Inflammatory macrophage treated with lipopolysaccharide for 1 hour (primary cell): ENCODE measurements around the gene HAO1.

Experiments used
- DNase-seq, 2 donors: peaks; one replicate each; pipeline ENCODE4 v3.0.0-alpha.2; 2020 to 2022

Gene HAO1

DNA sequence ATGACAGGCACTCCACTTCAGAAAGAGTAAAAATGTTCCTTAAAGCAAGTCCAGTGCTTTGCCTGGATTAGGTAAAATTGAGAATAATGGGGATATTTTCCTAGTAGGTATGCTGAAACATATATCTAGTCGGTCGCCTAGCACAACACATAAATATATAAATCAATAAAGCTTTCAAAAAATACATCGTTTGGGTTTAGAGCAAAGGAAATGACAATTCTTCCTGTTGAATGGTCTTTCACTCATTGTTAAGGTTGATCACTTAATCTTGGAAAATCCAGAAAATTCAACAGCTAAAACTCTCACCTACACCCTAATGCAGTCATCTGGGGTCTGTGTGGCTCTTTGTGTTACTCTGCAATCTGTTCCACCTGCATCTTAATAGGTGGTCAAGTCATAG, 13.9 kb downstream of the HAO1 start:
- DNase-seq = no peak

DNA sequence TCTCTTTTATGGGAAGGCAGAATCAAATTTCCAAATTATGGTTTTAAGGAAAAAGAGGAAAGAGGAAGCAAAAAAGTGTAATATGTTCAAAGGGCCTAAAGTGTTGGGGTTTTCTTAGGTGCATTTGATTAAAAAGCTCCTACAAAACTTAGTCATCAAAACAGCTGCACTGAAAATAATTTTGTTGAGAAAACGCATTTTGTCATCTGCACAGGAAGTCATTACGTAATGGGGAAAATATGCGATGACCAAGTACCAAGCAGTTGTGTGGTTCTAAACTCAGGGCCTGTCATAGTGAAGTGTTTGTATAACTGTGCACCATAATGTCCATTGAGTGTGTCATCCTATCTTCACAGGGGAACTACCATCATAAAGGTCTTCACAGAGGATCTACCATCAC, 15.6 kb downstream of the HAO1 start:
- peak; percentile 79 to 84 for DNase-seq

DNA sequence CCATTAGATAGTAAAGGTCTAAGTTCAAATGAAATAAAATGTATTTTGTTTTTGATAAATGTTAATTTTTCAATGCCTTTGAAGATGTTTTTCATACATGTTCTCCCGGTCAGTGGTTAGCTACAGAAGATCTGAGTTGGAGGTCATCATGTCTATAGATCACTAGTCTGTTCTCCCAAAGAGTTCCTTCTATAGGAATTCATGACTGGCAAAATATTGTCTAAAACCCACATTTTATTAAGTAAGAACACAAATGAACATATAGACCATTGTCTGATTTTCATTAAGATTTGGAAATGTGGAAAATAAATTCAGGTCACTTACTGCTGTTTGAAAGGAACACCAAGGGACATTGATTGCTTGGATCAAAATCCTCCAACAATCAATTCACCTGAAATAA, 23.6 kb downstream of the HAO1 start:
- DNase-seq = no peak

DNA sequence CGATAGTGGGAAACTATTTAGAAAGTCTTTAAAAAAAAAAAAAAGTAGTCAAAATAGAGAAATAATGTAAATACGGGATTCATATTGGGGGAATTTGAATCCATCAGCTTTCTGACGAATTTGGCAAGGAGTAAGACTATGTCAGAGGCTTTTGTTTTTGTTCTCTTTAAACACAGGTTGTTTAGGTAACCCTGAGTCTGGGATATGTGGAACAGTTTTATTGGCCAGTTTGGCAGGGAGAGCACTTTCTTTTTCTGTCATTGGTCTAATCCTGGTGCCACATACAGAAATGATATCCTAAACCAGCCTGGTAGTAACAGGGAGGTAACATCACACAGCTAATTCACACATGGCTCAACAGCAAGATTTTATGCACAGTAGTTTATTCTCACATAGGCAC, 27.7 kb downstream of the HAO1 start:
- DNase-seq = no peak

DNA sequence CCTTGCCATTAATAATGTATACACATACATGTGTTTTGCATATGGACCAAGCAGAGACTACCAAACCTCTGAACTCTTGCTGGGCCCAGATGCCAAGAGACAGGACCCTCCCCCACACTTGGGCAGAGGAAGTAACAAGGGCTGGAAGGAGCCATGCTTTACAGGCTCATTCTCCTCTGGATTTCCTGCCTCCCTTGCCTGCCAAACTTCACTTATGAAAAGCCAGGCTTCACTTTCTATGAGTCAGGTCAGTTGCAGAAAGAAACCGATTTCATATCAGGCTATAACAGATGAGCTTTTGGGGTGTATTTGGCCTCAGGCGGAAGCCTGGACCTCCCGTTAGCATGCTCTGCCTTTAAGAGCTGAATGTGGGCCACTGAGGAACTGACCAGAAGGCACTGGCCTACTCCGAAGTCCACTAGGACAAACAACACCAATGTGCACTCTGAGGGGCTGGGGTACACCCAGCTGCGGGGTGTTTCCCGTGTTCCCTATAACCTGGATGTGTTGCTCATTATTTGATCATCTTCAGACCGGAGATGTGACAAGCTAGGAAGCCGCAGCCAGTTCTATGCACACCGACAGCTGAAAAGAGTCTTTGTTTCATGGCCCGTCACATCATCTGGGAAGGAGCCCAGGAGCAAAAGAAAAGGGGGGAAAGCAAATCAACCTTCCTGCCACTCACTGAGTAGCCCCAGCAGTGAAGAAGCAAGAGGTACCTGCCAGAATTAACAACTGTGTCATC, 28.5 kb downstream of the HAO1 start:
- DNase-seq = no peak

DNA sequence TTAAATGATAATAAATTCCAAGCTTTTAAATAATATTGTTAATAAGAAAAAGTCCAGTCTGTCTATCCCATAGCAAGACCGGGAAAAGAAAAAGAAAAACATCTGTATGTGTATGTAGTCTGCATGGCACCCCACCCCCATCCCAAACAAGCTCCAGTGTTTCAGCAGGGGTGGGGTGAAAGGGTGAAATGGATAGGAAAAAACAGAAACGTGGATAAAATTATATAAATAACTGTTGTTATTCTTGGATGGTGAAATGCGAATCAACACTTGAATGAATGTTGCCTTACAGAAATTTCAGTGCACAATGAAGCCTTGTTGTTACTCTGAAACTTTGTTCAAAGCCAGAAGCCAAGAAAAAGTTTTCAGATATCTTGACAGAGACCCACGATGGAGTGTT, 31.4 kb downstream of the HAO1 start:
- DNase-seq = no peak

DNA sequence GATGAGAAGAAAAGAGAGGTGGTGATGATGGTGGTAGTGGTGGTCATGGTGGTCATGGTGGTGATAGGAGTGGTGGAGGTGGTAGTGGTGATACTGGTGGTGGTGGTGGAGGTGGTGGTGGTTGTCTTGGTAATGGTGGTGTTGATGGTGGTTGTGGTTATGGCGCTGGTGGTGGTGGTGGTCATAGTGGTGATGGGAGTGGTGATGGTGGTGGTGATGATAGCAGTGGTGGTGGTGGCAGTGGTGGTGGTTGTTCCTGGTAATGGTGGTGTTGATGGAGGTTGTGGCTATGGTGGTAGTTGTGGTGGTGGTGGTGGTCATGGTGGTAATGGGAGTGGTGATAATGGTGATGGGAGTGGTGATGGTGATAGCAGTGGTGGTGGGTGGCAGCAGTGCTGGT, 36.8 kb downstream of the HAO1 start:
- no peak for DNase-seq

DNA sequence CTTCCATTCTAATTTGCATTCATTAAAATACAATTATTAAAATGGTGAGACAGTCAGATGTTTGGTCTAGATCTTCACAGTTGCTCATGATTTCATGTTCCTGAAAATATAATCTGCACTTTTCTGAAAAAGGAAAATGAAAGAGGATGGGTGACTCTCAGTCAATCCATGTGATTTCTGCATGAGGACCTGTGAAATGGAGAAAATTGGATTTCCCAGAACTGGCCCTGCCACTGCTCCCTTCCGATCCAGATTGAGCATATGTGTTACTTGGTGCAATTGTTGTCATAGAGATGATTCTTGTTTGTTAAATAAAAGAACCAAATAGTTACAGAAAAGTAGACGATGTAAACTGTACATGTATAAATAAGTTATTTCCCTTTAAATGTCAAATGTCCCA, 37.4 kb downstream of the HAO1 start:
- DNase-seq = peak in 1 of 2 donors; percentile 37

DNA sequence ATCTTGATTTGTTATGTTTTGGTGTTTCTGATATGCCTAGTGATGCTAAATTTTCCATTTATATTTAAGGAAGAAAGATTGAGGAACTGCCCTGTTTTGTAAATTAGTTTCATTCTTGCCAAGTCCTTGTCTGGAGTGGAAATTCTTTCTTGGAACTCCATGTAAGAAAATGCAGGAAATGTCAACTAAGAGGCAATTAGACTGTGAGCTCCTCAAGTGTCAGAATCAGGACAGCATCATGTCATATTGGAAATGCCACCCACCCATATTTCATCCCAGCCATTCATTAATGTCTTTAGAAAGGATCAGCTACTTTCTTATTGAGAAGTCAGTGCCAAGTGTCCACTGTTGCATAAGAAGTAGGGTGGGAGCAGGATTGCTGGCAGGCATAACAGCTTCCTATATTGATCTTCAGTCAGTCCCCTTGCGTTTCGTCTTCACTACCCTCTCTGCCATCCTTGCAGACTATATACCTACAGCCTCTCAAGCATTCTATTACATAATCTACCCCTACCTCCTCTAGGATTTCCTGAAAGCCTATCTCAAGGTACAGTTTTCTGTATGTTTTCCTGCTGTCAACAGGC, 42.4 kb downstream of the HAO1 start:
- peak; percentile 71 to 81 for DNase-seq

DNA sequence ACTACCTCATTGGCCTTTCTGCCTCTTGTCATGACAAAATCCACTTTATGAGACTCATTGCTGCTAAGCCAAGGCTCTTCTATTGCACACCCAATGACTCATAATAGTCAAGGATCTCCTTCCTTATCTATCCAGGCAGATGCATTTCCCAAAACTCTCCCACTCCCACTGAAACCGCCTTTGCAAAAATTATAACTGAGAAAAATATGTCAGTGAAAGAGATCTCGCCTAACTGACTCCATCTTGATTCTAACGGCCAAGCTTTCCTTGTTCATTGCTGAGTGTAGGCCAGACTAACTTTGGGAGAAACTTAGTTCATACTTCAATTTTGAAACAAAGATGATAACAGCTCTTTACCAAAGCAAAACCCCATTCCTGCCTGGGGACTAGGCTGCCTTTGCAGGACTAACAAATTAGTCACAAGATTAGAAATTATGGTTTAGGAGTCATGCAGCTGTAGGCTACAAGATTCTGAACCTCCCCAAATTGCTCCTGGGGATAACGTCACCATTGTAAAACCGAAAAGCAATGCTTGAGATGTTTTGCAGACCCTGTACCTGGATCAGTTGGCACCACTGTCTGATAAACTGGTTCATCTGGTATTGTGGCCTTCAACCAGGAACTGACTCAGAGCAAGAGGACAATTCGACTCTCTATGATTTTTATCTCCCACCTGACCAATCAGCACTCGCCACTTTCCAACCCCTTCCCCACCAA, 47.1 kb downstream of the HAO1 start:
- DNase-seq = peak; percentile 33 to 61

DNA sequence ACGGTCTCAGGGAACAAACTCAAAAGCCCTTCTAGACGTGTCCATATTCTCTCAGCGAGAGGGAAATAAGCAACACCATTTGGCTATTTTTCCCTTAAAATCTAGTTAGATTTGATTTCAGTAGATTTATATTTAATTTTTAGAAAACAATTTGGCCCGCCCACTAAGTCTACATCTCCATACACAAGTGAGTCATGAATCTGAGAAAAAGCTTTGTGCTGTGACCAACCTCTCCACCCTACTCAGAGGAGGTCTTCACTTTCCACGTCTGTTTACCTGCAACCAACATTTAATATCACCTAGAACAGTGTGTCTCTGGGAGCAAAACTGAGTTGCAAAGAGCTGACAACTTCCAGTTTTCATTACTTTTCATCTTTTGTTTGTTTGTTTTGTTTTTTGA, 48.6 kb downstream of the HAO1 start:
- no peak for DNase-seq

DNA sequence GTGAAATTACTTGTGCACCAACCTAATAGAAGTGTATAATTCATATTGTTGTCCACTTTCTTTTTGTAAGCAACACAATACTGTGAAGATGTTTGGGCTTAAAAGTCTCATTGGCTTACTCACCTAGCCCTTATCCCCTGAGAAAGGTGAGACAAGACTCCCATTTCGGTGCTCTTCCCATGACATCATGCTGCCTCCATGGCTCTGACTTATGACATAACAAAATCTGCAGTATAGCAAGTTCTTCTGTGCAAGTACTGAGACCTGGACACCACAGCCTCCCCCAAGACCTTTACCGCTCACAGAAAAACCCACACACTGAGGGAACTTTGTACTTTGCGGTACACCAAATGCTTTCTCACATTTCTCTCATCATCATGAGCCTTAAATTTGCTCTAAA, 50.5 kb downstream of the HAO1 start:
- DNase-seq = no peak

DNA sequence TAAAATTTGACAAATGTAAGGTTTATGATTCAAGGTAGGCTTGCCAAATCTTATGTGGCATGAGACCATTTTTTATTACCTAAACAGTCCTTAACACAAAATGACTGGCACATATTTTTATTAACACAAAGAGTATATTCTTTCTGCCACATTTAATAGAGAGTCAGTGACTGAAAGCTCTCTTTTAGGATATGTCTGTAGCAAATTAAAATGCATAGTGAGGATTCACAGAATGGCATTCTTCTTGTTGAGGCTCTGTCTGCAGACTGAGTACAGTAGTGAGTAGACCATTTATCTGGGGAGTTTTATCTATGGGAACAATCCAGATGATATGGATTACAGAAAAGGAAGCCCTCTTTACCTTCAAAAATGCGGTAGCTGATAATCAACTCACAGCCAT, 56.5 kb downstream of the HAO1 start:
- DNase-seq = no peak

DNA sequence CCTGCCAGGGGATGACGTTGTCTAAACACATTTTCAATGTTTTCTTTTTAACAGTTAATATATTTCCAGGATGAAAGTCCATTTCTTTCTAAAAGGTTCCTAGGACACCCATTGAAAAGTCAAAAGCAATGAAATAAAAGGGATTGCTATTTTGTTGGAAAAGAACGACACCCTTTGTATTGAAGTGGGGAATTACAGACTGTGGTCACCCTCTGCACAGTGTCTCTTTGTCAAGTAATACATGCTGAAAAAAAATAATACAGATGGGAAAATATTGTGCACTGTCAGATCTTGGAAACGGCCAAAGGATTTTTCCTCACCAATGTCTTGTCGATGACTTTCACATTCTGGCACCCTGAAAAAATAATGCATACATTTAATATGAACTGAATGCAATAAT, 56.9 kb downstream of the HAO1 start:
- no peak for DNase-seq

DNA sequence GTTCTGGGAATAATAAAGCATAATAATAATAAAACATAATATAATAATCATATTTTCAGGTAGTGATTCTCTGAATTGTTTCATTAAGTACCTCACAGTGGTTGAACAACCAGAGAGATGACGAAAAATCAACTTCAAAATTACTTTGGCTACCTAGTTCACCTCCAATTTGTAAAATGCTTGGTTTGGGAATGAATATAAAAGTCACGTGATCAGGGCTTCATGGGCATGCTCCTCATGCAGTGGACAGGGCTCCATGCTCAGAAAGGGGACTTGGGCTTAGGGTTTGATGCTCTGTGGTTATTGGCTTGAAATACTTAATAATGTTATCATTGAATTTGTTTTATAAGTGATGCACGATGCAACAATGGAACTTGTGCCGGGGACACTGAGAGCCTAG, 58.2 kb downstream of the HAO1 start:
- no peak for DNase-seq

DNA sequence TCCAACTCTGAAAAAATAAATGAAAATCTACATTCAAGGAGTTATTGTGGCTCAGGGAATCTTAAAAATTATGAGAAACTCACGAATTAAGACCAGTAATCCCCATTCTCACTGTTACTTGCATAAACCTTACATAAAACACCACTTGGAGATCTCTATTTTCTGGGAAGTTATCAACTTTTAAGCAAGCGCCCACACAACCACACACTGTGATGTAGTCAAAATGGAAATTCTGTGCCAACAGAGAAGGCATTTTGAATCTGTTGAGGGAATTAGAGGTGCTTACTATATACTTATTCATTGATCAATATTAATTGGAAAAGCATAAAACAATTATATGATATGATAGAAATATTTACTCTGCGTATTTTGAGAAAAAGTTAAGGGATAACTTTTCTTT, 58.7 kb downstream of the HAO1 start:
- peak; percentile 56 to 68 for DNase-seq

DNA sequence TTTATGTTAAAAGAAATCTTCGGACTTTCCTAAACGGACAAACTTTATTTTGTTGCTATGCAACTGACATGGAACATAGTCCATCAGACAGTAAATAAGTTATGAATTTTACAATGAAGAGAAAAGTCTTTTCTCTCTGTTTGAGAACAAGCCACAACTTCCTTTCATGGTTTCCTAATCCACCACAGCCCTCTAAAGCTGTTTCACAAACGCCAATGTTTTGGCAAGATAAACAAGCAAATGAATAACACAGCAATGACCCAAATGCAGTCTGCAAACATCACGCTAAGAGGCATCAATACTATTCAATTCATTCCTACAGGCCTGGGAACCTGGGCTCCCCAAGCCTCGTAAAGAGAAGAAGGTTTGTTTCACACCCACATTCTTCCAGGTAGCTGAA, 60.4 kb downstream of the HAO1 start:
- DNase-seq = peak; percentile 10 to 41

DNA sequence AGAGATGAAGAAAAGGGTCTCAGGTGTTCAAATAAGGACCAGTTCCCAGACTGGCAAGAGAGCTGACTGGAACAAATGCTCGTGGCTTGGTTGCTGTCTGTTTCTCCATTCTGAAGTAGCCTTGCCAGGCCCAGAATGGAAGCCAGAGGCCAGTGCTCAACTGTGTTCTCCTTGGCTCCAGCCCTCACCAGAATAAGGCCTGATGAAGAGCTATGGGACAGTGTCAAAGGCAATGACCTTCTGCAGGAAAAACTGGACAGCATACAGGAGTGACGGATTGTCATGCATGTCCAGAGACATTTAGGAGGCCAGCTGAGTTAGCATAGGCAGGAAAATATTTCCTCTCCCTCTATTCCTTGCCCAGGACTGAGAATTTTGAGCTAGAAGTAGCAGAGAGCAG, 72.2 kb downstream of the HAO1 start:
- no peak for DNase-seq

DNA sequence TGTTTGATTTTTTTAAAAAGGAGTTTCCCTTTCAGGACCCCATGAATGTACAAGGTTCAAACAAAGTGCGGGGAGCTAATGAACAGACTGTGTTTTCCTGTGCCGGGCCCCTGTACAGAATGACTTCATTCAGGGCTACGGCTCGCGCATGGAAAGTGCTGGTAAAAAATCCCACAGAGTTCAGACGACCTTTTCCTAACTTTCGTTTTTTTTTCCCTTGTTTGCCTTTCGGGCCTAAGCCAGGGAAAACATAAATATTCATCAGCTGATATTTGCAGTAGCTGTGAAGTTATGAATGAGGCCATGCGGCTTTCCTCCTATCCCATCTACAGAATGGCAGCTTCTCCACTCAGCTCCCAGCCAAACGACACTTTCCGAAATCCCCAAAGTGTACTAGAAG, 74.0 kb downstream of the HAO1 start:
- DNase-seq = no peak

DNA sequence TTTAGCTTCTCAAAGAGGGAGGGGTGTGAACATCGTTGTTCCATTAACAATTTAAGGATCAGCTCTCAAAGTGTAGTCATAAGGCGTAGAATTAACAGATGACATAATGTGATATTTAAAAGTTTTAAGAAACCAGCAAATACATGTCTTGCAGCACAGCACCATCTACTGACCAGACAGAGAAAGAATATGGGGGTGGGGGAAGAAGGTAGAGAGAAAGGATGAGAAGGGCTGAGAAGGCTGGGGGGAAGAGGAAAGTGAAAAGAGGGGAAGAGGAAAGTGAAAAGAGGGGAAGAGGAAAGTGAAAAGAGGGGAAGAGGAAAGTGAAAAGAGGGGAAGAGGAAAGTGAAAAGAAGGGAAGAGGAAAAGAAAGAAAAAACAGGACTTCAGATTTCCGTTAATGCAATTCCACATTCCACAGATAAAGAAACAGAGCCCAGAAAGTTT, 80.9 kb downstream of the HAO1 start:
- peak; percentile 33 to 49 for DNase-seq

DNA sequence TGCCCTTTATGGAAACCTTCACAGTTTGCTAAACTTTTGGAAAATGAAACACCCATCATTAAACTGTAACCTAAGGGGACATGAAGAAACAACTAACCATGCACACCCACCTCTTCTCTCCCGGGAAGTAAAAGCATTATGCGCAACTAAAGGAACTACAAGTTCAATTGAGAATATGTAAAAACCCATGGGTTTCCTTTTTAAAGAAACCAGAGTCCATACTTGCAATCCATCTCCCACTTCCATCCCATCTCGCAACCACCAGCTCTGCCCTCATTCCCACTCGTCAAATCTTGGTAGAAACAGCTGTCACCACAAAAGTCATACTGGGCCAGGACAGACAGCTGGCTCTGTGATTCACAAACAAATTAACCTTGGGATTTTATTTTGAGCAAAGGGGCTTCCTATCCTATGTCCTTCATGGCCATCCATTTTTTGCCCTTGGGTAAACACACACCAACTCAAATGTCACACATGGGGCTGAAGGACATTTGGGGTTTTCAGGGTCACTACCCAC, 81.5 kb downstream of the HAO1 start:
- DNase-seq = peak; percentile 10 to 11

DNA sequence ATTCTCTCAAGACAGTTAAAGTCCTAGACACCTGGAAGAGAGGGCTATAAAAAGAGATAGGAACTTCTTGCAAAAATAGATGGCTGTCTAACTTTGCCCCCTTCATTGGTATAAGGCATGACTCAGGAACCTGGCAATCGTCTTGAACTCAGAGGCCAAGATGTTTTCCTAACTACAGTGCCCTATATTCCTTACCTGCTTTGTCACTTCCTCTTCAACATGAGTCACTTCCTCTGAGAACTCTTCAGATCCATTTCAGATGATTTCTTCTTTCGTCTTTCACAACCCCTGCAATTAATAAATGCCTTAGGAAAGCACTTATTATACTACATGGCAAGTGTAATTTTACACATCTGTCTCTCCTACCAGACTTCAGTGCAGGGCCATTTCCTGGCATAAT, 83.5 kb downstream of the HAO1 start:
- DNase-seq = peak in 1 of 2 donors; percentile 4

DNA sequence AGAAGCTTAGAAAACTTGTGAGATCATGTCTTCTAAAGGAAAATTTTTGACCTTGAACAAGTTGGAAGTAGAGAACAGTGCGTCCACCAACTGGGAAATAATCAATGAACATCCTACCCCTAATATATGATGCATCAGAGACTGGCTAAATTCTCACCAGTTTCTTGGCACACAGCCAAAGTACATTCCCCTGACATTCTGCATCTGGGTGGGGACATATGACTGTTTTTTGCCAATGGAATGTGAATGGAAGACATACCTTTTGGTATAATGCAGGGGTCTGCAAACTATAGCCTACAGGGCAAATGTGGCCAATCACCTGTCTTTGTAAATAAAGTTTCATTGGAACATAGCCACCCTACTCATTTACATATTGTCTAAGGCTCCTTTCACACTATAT, 84.7 kb downstream of the HAO1 start:
- no peak for DNase-seq

DNA sequence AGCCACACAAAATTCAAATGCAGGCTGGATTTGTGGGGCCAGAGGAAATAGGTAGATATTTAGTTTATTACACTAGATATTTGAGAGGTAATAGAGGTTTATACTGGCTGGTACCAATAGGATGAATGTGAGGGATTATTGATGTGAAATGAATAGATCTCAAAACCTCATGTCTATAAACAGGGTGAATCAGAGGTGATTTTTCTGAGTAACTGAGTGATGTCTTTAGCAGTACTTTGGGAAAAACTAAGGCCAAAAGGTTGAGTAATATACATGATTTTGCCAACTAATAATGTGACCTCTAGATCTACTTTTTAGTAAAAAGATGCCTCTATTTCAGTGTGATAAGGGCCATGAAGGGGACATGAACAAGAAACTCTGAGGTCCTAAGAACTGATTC, 86.8 kb downstream of the HAO1 start:
- DNase-seq = no peak
